A204.1 (cell line): ENCODE results near the gene SARS2.
A peak's percentile ranks its signal among the peaks of the same experiment; 100 is the strongest.
"Not testable (repeated sequence)": the region's sequence is repeated elsewhere in the genome, so short reads cannot be mapped to it uniquely, and the experiment has no call there.

Source experiments
- FAIRE-seq: peaks from 2 replicates; lab custom pipeline; 2012; peaks lifted over from hg19 to GRCh38; lab: Jason Lieb, UNC

The SARS2 gene

DNA sequence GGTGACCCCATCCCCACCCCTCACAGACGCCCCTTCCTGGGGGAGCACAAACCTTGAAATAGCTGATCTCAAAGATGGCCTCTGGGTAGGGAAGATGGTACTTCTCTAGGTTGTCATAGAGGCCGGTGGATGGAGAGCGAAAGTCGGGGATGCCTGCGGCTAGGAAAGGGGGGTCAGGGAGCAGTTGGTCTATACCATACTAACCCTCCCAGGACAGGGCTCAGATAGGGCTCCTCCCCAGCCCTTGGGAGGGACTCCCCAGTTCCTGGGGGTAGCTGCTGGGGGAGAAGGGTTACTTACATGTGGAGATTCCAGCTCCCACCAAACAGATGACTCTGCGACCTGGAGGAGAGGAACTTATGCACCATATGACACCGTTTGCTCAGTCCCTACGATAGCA, 40.8 kb downstream of the SARS2 start:
- no peak for FAIRE-seq

DNA sequence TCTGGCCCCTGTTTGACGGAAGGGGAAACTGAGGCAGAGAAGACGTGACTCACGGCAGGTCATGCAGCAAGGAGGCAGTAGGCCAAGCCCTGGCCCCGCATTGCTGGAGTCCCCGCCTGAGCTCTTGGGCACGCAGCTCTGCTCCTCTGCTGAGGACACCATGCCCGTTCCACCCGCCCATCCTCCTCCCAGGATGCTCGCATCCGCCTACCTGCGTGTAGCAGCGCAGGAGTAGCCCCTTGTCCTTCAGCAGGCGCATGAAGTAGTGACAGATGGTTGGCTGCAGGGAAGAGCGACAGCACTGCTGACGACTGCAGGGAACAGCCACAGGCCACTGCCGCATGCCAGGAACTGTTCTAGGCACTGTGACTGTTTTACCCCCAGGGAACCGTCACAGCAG, 41.7 kb downstream of the SARS2 start:
- FAIRE-seq = no peak

DNA sequence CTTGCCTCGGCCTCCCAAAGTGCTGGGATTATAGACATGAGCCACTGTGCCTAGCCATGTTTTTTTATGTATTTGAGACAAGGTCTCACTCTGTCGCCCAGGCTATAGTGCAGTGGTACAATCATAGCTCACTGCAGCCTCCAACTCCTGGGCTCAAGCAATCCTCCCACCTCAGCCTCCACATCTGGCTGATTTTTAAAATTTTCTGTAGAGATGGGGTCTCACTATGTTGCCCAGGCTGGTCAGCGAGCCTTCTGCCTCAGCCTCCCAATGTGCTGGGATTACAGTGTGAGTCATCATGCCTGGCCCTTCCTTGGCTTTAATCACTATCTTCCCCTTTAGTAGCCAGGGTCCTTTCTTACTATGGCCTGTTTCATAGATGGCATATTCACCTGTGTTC, 45.9 kb downstream of the SARS2 start:
- not testable (repeated sequence) for FAIRE-seq

DNA sequence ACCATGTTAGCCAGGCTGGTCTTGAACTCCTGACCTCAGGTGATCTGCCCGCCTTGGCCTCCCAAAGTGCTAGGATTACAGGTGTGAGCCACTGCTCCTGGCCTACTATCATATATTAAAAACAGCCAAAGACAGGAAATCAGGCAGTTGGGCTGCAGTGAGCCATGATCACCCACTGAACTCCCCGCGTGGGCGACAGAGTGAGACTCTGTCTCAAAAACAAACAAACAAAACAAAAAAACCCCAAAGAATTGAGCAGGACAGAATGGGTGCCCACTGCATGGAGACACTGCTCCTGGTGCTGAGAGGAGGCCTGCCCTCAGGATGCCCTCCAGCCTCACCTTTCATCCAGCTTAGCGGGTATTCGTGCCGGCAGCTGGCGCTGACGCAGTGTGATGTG, 47.3 kb downstream of the SARS2 start:
- FAIRE-seq = no peak

DNA sequence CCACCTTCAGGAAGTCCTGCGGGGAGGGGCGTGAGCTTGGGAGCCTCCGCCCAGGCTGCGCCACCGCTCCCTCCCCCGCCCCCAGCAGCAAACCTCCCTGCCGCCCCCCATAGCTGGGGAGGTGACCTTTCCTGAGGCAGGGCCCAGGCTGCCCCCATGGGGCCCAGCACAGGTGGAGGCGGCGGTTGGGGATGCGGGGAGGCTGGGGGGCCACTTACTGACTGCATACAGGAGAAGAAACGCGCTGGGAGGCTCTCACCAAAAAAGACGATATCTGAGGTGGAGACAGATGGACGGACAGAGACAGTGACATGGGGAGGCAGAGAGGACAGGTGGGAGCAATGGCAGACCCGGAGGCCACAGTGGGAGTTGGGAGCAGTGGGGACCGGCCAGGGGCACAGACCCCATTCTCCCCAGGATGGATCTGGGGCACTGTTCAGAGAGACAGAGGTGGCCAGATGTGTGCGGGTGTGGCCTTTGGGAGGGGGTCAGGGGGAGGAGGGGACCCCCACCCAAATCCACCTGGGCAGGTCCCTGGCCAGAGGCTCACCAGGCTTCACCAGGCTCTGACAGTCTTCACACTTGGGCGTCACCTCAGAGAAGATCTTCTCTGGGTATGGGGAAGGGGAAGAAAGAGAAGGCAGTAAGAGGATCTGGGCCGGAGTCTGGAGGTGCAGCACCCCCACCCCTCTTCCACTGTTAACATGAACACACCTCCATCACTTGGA, 49.5 kb downstream of the SARS2 start:
- FAIRE-seq = no peak

DNA sequence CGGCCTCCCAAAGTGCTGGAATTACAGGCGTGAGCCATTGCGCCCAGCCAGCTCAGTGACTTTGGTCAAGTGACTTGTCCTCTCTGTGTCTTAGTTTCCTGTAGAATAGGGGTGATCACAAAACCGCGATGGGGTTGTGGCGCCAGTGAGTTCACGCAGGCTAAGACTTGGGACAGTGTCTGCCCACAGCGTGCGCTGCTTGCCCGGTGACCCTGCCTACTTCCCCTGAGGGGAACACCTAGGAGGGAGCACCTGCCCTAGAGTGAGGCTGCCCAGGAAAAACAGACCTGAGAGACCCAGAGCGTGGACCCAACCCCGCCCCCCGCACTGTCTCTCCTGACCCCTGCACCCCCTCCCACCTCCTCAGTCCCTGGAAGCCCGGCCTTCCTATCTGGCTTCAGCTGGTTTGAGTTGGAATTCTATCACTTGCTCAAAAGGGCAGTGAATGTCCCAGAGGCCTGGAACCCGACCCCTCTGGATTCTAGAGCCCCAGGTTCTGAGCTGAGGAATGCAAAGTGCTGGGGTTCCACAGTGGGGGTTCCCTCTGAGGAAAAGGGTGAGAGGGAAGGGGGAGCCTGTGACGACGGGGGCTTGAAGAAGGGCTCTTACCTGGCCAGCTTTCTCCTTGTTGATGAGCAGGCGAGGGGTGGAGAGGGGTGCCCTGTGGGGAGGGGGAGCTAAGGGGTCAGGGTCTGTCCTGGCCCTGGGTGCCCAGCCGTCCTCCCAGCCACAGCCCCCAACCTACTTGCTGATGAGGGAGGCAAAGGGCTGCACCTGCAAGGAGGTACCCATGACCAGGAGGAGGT, 50.3 kb downstream of the SARS2 start:
- no peak for FAIRE-seq

DNA sequence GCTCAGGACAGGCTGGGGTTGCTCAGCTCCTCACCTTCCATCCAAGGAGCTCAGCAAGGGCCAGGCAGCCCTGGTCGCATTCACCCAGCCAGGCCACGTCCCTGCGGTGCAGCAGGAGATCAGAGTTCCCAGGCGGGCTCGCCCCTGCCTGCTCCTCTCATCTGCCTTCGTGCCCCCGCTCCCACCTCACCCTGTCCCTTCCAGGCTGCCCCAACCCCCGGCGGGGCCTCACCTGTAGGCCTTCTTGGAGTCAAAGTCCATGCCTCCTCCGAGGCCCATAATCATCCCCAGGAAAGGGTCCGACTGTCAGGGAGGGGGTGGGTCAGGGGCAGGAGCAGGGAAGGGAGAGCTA, 51.2 kb downstream of the SARS2 start:
- no peak for FAIRE-seq

DNA sequence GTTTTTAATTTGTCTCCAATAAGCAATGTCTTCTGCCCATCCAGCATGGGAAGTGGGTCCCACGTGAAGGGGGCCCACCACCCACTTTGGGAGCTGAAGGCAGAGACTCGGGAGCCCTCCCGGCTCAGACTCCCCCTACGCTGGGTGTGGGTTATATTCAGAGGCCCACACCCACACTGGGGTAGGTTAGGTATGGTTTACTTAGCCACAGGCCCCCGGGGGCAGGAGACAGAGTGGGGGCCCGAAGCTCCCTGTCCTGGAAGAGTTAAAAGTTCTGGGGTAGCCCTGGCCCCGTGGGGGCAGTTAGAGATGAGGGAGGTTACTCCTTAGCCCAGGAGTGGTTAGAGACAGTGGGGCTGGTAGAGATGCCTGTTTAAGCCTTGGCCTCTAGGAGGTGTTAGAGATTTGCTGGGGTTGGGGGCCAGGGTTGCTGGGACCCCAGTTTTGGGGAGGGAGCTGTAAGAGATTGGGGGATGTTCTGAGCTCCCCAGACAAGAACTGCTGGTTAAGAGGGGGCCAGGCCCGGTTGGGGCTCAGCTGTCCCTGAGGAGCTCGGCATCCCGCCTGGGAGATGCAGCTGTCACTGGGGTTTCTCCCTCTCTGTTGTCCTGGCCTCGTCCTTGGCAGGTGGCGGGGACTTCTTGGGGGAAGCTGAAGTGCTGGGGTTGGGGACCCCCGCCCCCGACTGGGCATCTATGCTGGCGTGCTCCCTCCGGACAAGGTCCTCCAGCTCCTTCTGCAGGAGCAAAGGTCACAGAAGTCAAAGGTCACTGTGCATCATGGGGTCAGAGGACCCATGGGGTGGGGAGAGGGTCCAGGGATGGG, 51.8 kb downstream of the SARS2 start:
- no peak for FAIRE-seq

DNA sequence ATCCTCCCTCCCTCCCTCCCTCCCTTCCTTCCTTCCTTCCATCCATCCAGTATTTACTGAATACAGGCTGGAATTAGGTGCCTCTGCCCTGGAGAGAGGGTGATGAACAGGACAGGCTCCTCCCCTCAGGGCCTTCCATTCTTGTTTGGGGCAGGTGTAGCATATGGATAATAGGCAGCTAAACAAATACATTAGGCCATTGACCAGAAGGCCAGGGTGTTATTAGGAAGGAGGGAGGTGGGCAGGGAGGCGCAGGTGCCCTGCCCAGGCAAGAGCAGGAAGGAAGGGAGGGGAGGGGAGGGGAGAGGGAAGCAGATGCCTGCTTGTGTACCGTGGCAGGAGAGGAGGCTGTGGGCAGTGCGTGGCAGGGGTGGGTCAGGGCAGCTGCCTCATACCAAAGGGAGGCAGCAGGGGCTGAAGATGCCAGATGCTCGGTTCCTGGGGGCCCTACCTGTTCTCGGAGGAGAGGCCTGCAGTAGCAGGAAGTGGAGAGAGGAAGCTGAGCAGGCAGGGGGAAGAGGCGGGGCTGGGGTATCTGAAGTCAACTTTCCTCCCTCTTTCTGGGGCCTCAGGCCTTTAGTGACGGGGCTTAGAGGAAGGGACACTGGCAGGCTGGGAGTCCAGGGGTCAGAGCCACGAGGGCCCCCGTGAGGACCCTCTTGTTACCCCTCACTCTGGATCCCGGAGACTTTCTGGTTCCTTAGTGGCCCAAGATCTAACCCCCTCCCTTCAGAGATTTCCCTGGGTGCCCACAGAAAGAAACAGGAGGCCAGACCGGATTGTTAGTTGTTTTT, 52.6 kb downstream of the SARS2 start, which contains the start of gene RINL:
Gene RINL, minus strand, starts transcription at position 495 of the 794 bp plus-strand sequence. CDS start 1,533 bp downstream, outside the sequence.
- FAIRE-seq = no peak

DNA sequence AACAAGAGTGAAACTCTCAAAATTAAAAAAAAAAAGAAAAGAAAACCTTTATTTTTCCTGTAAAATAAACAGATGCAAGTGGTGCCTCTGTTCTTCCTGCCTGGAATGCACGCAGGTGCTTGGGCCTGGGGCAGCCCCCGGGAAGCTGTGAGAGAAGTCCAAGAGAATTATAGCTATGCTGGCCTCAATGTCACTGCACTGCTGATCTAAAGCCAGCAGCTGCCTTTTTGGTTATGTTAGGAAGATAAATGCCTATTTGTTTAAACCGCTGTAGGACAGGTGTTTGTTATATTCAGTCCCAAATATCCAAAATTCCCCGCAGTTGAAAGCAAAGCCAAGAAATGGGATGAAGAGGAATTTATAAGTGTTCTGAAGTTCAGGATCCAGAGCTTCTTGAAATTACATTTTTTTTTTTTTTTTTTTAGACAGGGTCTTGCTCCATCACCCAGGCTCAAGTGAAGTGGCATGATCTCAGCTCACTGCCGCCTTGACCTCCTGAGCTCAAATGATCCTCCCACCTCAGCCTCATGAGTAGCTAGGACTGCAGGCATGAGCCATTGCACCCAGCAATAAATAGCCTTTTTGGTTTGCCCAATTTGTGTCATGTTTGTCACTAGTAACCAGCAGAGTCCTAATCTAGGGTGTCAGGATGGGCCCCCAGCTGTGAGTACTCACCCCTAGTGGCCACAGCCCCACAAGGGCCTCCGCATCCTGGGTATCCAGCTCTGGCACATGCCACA, 54.7 kb downstream of the SARS2 start:
- no peak for FAIRE-seq

DNA sequence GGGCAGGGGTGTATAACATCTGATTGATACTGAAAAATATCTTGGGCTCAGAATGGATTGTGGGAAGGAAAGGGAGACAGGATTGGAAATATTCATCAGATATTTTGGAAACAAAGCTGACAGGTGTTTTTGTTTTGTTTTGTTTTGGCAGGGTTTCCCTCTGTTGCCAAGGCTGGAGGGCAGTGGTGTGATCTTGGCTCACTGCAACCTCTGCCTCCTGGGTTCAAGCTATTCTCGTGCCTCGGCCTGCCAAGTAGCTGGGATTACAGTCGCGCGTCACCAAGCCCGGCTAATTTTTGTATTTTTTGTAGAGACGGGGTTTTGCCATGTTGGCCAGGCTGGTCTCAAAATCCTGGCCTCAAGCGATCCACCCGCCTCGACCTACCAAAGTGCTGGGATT, 57.2 kb downstream of the SARS2 start:
- FAIRE-seq = not testable (repeated sequence)

DNA sequence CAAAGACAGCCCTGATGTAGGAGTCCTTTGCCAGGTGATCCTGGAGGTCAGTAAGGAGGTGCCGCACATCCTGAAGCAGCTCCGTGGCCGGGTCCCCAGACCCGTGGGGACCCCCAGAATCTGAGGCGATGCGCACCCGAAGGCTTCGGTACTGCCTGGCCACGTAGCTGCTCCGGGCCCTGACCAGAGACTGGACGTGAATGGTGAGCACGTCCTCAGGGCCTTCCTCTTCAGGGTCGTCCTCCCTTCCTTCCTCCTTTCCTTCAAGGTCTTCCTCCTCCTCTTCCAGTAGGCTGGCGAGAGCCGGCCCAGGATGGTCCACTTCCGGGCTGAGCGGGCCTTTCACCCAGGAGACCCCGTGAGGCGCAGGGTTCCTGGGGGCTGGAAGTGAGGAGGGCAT, 60.0 kb downstream of the SARS2 start:
- FAIRE-seq = no peak

DNA sequence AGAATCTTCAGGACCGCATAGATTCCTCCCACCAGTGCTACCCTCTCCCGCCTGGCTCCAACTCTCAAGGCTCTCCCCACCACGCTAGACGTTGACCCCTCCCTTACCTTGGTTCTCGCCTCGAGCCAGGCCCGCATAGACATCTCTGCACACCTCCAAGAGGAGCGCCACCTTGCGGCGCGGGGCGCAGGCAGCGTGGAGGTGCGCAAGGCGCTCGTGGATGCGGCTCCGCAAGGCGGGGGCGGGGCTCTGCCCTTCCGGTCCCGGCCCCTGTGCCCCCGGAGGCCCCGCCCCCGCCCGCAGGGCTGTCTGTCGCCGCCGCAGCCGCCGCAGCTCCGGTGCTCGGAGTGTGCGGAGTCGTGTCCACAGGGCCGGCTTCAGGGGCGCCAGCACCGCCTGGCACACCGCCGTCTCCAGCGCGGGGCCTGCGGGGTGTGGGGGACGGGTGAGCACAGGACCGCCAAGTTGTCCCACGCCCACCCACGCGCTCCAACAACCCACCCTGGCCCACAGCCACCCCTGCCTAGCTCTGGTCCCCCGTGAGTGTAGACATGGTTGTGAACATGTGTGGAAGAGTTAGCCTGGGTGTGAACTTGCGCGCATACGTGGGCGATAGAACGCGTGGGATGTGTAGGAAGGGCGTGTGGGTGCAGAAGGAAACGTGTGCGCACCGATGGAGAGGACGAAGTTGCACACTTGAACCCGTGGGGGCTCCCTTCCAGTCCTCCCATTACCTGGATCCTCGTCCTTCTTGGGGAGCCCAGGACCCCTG, 60.5 kb downstream of the SARS2 start:
- no peak for FAIRE-seq

DNA sequence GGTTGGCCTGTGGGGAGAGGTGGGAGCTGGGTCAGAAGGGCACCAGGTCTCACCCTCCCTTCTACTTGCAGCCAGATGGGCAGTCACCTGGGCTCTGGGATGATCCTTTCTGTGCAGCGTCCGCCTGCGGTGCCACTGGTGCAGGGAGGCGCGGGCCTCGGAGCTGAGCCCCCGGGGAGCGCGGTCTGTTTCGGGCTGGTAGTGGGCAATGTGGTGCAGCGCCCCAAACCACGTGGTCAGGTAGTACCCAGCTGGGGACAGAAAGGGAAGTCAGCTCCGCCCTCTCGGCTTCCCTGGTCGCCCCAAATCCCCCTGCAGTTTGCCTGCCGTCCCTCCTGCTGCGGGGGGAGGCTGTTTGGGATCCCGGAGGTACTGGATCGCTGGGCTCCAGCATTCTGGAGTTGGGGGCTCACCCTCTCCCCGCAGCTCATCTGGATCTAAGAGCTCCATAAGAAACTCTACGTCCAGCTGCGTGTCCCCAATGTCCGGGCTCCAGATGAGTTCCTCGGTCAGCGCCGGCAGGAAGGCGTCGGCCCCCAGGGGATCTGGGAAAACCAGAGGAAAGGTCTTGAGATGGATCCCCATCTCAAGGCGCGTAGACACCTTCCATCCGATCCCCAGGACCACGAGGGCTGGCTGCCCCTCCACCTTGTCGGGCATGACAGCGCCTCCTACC, 61.3 kb downstream of the SARS2 start:
- no peak for FAIRE-seq

DNA sequence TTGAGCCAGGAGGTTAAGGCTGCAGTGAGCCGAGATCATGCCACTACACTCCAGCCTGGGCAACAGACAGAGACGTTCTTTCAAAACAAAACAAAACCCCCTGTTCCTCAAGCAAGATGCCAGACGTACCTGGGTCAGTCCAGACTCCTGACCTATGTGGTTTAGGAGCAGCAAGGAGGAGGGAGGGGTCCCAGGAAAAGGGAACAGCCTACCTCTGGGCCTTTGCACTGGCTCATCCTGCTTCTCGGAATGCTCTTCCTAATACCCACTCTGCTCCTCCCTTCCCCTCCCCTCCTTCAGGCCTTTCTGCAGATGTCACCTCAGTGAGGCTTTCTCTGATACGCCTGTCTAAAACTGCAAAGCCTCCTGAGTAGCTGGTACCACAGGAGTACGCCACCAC, 62.0 kb downstream of the SARS2 start:
- FAIRE-seq = no peak

DNA sequence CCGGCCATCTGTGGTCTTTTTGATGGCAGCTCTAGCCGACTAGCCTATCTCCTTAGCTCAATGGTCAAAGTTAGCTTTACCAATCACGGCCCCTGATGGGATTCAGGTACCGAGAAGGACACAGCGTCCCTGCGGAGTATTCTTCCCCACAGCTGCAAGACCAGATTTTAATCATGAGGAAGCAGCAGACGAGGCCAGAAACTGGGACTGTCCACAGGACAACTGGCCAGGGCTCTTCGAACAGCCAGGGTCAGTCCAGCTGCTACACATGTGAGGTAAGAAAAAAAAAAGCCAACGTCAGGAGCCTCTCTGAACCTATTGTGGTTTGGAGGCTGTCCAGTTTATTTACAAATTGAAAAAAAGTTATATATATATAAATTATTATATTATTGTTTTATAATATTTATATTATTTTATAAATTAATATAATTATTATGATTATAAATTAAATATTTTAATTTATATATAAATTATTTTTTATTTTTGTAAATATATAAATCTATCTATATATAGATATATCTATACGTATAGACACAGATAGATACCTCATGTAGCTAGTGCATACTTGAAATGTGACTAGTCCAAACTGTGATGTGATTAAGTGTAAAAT, 63.3 kb downstream of the SARS2 start:
- FAIRE-seq = peak; percentile 94
